Measurements from ENCODE around the gene SLC7A5. TPM values are rescaled to one million over a fixed set of nuclear protein-coding genes. Genes with fewer than 3 reads are reported as not detected.
"Not testable (repeated sequence)": the region's sequence is repeated elsewhere in the genome, so short reads cannot be mapped to it uniquely, and the experiment has no call there.

The SLC7A5 gene
- total and polyA plus RNA-seq, 2 donors = 4.3 to 6.6 TPM

DNA sequence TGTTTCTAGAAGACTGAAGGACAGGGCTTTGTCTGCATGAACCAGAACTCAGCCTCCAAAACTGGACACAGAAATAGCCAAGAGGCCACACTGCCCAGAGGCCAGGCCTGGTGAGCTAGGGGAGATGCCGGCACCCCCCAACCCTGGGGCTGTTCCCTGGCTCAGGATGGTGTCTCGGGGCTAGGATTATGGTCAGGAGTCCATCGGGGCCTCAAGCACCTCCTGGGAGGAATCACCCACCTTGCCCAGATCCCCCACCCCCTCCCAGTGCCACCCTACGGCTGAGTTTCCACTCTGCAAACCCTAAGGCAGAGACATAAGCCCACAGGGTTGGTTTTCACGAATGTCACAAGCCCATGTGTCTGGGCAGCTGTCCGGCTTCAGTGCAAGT is 37.2 kb downstream of the SLC7A5 start:
- Histone ChIP-seq H3K9me3 (ENCODE audit: control insufficient read depth in 2 of 2, insufficient read depth in 1 of 2, low read length in 1 of 2) (no peaks in the 10 kb centered on the region), H3K36me3 (ENCODE audit: control insufficient read depth in 2 of 2, insufficient read depth in 2 of 2, low read length in 1 of 2) (peaks cover 27 to 53% of the 10 kb centered on the region in 2 donors), H3K27ac (ENCODE audit: low read depth in 1 of 2, low read length in 1 of 2) (no peak overlapping the region), H3K4me1 (ENCODE audit: control insufficient read depth in 2 of 2, insufficient read depth in 2 of 2, low read length in 2 of 2) (peaks cover 0 to 3% of the 10 kb centered on the region in 2 donors), H3K4me3 (ENCODE audit: low read length in 2 of 2) (no peak overlapping the region), H3K27me3 (ENCODE audit: control insufficient read depth in 2 of 2, insufficient read depth in 1 of 2, low read length in 1 of 2) (no peaks in the 10 kb centered on the region)
- no peak for DNase-seq (ENCODE audit: low read depth in 6 of 9, low spot score in 9 of 9)
- WGBS = 95% methylated on average over 6 of the region's 6 CpGs

DNA sequence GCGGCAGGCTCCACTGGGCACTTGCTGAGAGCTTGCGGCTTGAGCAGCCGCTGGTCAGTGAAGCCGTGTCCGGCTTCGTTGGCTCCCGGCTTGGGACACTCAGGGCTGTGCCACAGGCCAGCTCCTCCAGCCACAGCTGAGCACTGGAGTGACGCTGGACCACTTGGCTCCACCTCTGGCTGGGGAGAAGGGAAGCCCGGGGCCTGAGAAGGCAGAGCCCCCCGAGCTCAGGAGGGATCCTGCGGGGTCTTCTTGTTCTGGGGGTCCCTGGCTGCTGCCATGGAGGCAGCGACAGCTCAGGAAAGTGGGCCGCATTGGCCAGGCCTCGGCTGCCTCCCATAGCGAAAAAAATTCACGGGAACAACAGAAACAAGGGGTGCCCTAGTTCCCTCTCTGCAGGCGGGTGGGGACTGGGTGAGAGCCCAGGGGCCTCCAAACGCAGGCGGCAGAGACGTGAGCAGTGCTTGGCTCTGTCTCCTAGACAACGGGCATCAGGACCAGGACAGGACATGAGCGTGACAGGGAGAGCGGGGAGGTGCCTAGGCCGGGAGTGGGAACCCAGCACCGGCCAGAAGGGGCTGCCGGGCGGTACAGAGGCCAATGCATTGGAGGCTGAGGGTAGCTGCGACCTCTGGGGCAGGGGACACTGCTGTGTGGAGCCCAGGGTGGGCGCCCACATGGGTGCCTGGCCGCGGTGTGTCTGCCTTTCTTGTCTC is 37.7 kb downstream of the SLC7A5 start:
- Histone ChIP-seq H3K27ac (ENCODE audit: low read depth in 1 of 2, low read length in 1 of 2) (no peak overlapping the region), H3K4me1 (ENCODE audit: control insufficient read depth in 2 of 2, insufficient read depth in 2 of 2, low read length in 2 of 2) (peaks cover 0 to 3% of the 10 kb centered on the region in 2 donors), H3K9me3 (ENCODE audit: control insufficient read depth in 2 of 2, insufficient read depth in 1 of 2, low read length in 1 of 2) (no peaks in the 10 kb centered on the region), H3K27me3 (ENCODE audit: control insufficient read depth in 2 of 2, insufficient read depth in 1 of 2, low read length in 1 of 2) (no peaks in the 10 kb centered on the region), H3K36me3 (ENCODE audit: control insufficient read depth in 2 of 2, insufficient read depth in 2 of 2, low read length in 1 of 2) (peaks cover 25 to 53% of the 10 kb centered on the region in 2 donors), H3K4me3 (ENCODE audit: low read length in 2 of 2) (no peak overlapping the region)
- DNase-seq (ENCODE audit: low read depth in 6 of 9, low spot score in 9 of 9) = no peak
- 96% methylated on average over 31 of the region's 31 CpGs for WGBS

DNA sequence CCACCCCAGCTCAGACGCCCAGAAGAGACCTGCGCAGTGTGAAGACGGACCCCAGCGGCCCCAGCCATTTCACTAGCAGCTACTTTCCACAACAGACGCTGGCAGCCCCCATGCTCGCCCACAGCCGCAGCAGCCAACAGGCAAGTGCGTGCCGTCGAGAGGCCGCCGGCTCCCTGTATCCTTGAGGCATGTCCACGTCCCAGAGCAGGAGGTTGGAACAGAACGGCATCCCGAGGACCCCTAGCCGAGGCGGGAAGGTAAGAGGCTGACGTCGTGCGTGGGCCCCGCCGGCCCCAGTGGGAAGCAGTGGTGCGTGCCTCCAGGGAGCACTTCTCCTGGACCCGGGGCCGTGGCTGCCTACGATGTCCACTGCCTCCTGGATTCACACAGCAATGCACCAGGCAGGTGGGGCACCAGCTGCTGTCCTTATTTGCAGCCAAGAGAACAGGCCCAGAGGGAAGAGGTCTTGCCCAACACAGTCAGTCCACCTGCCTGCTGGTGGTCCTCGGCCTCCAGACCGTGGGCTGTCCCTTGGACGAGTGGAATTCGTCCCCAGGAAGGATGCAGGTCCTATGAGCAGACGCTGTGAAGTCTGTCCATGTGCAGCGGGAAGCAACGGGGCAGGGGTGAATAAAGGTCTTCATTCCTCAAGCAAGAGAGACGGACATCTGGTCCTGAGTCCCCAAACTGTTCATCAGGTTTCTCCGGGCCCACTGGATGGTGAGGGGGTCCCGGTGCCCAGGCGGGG is 38.5 kb downstream of the SLC7A5 start:
- Histone ChIP-seq H3K27me3 (ENCODE audit: control insufficient read depth in 2 of 2, insufficient read depth in 1 of 2, low read length in 1 of 2) (no peaks in the 10 kb centered on the region), H3K4me3 (ENCODE audit: low read length in 2 of 2) (no peak overlapping the region), H3K27ac (ENCODE audit: low read depth in 1 of 2, low read length in 1 of 2) (no peak overlapping the region), H3K4me1 (ENCODE audit: control insufficient read depth in 2 of 2, insufficient read depth in 2 of 2, low read length in 2 of 2) (peaks cover 0 to 3% of the 10 kb centered on the region in 2 donors), H3K9me3 (ENCODE audit: control insufficient read depth in 2 of 2, insufficient read depth in 1 of 2, low read length in 1 of 2) (no peaks in the 10 kb centered on the region), H3K36me3 (ENCODE audit: control insufficient read depth in 2 of 2, insufficient read depth in 2 of 2, low read length in 1 of 2) (peaks cover 18 to 47% of the 10 kb centered on the region in 2 donors)
- no peak for DNase-seq (ENCODE audit: low read depth in 6 of 9, low spot score in 9 of 9)
- 97% methylated on average over 37 of the region's 37 CpGs for WGBS

DNA sequence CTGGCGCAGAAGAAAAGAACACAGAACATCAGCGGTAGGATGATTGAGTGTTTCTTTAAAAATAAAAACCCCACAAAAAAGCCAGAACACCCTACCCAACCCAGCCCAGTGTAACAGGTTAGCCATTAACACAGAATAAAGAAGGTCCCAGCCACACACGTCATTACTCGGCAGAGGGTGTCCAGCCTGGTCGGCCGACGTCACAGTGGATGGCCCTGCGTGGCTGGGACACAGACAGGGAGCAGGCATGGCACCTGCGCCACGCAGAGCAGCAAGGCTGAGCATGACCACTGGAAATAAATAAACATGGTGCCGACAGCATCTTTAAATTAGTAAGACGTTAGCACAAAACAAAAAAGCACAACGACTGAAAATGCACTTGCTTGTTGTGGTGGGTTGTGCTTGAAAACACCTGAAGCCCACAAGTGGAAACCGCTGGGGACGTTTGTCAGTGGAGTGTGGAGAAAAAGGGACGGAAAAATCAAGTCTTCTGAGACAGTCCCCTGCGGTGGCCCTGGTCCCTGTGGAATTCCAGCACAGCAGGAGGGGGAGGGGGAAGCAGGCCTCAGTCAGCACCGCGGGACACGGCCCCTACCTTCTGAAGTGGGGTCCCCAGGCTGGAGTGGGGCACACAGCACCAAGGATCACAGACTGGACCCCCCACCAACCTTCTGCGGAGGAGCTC is 39.2 kb downstream of the SLC7A5 start:
- Histone ChIP-seq H3K27ac (ENCODE audit: low read depth in 1 of 2, low read length in 1 of 2) (no peak overlapping the region), H3K36me3 (ENCODE audit: control insufficient read depth in 2 of 2, insufficient read depth in 2 of 2, low read length in 1 of 2) (peaks cover 18 to 43% of the 10 kb centered on the region in 2 donors), H3K4me1 (ENCODE audit: control insufficient read depth in 2 of 2, insufficient read depth in 2 of 2, low read length in 2 of 2) (peaks cover 0 to 3% of the 10 kb centered on the region in 2 donors), H3K4me3 (ENCODE audit: low read length in 2 of 2) (no peak overlapping the region), H3K9me3 (ENCODE audit: control insufficient read depth in 2 of 2, insufficient read depth in 1 of 2, low read length in 1 of 2) (no peaks in the 10 kb centered on the region), H3K27me3 (ENCODE audit: control insufficient read depth in 2 of 2, insufficient read depth in 1 of 2, low read length in 1 of 2) (no peaks in the 10 kb centered on the region)
- WGBS = 94% methylated on average over 21 of the region's 21 CpGs
- DNase-seq (ENCODE audit: low read depth in 6 of 9, low spot score in 9 of 9) = no peak

DNA sequence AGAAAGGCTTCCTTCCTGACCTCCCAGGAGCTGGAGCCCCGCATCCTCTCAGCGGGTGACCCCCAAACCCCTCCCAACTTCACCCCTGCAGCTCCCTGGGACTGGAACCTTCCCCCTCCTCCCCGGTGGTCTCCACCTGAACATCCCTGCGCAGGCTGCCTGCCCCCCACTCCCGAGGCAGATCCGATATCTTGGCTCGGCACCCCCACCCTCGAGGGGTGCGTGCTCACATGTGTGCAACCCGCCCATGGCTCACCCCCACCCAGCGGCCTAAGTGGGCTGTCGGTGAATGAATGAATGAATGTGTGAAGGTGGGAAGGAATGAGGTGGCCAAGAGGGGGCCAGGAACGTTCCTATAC is 39.7 kb downstream of the SLC7A5 start:
- Histone ChIP-seq H3K36me3 (ENCODE audit: control insufficient read depth in 2 of 2, insufficient read depth in 2 of 2, low read length in 1 of 2) (peaks cover 18 to 40% of the 10 kb centered on the region in 2 donors), H3K27ac (ENCODE audit: low read depth in 1 of 2, low read length in 1 of 2) (no peak overlapping the region), H3K9me3 (ENCODE audit: control insufficient read depth in 2 of 2, insufficient read depth in 1 of 2, low read length in 1 of 2) (no peaks in the 10 kb centered on the region), H3K4me1 (ENCODE audit: control insufficient read depth in 2 of 2, insufficient read depth in 2 of 2, low read length in 2 of 2) (peaks cover 0 to 3% of the 10 kb centered on the region in 2 donors), H3K27me3 (ENCODE audit: control insufficient read depth in 2 of 2, insufficient read depth in 1 of 2, low read length in 1 of 2) (no peaks in the 10 kb centered on the region), H3K4me3 (ENCODE audit: low read length in 2 of 2) (no peak overlapping the region)
- 97% methylated on average over 13 of the region's 13 CpGs for WGBS
- DNase-seq (ENCODE audit: low read depth in 6 of 9, low spot score in 9 of 9) = no peak

DNA sequence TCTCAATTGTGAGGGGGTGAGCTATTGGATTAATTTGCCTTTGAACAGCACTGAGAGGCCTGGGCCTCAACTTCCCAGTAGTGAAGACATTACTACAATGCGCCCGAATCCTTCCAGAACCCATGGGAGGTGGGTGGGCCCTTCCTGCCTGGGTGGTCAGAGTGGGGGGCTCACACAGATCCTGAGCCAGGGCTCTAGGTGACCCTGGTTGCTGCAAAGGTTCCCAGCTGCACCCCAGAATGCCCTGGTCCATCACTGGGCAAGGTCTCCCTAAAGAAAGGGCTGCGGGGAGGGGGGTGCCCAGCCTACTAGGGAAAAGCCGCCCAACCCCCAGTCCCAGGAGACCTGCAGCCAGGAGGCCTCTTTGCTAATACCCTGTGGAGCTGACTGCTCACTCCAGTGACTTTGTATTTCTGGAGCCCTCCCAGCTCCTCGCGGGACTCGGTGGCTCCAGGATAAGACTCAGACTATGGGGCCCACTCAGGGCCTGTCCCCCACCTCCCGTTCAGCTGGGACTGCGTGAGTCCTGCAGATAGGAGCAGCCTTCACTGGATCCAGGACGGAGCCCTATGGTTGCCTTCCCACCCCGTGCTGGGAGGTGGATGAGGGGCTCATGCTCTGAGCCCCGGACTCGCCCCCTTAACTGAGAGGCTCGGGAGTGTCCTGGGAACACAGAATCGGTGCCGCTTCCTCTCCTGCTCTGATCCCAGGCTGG is 40.2 kb downstream of the SLC7A5 start:
- no peak overlapping the region for H3K27ac ChIP-seq (ENCODE audit: low read depth in 1 of 2, low read length in 1 of 2)
- WGBS = 95% methylated on average over 16 of the region's 16 CpGs

DNA sequence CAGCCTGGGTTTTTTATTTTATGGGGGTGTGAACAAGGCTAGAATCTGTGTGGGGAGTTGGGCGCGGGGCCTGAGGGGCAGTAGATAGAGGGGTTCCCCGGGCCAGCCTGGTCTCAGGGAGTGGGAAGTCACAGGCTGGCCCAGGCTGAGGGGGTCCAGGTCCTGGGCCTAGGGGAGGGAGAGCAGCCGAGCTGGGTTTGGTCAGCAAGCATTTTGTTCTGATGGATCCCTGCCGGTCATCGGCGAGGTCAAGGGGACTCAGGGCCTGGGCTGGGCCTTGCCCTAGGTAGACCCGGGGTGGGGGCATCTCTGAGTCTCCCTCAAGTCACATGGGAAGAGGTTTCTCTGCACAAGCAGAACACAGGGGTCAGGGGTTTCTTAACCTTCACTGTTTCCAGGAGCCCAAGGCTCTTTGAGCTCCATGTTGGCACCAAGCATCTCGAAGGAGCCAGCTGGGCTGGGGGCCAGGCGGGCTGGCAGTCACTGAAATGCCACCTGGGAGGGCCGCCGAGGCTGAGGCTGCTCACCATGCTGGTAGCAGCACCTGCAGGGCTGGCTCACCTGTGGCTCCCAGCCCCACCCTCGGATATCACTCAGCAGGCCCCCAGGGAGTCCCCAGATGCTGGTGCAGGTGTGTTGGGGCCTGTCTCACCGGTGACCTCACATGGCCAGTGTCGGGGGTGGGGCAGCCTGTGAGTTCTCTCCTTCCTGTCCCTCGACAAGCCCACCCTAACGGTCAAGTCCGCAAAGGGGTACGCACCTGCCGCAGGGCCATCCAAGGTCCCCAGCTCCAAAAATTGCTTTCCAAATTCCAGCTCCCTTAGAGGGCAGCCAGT is 41.0 kb downstream of the SLC7A5 start:
- 94% methylated on average over 20 of the region's 20 CpGs for WGBS

More for the DNA sequence above, 40.2 kb downstream of the SLC7A5 start:
- no peak overlapping the region for H3K4me3 ChIP-seq (ENCODE audit: low read length in 2 of 2)
- H3K9me3 ChIP-seq (ENCODE audit: control insufficient read depth in 2 of 2, insufficient read depth in 1 of 2, low read length in 1 of 2) = no peaks in the 10 kb centered on the region
- no peaks in the 10 kb centered on the region for H3K27me3 ChIP-seq (ENCODE audit: control insufficient read depth in 2 of 2, insufficient read depth in 1 of 2, low read length in 1 of 2)
- H3K36me3 ChIP-seq (ENCODE audit: control insufficient read depth in 2 of 2, insufficient read depth in 2 of 2, low read length in 1 of 2) = peaks cover 15 to 35% of the 10 kb centered on the region in 2 donors
- no peak for DNase-seq (ENCODE audit: low read depth in 6 of 9, low spot score in 9 of 9)
- peaks cover 0 to 3% of the 10 kb centered on the region in 2 donors for H3K4me1 ChIP-seq (ENCODE audit: control insufficient read depth in 2 of 2, insufficient read depth in 2 of 2, low read length in 2 of 2)

DNA sequence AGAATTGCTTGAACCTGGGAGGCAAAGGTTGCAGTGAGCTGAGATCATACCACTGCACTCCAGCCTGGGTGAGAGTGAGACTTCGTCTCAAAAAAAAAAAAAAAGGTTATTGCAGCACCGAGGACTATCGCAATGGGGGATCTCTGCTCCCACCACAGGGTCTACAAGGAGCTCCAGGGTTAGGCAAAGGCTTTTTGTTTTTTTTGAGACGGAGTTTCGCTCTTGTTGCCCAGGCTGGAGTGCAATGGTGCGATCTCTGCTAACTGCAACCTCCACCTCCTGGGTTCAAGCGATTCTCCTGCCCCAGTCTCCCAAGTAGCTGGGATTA is 41.8 kb downstream of the SLC7A5 start:
- not testable (repeated sequence) for H3K4me1 ChIP-seq (ENCODE audit: control insufficient read depth in 2 of 2, insufficient read depth in 2 of 2, low read length in 2 of 2); H3K9me3 ChIP-seq (ENCODE audit: control insufficient read depth in 2 of 2, insufficient read depth in 1 of 2, low read length in 1 of 2); DNase-seq (ENCODE audit: low read depth in 6 of 9, low spot score in 9 of 9); H3K27me3 ChIP-seq (ENCODE audit: control insufficient read depth in 2 of 2, insufficient read depth in 1 of 2, low read length in 1 of 2); H3K4me3 ChIP-seq (ENCODE audit: low read length in 2 of 2); H3K27ac ChIP-seq (ENCODE audit: low read depth in 1 of 2, low read length in 1 of 2)
- peaks cover 10 to 23% of the 10 kb centered on the region in 2 donors for H3K36me3 ChIP-seq (ENCODE audit: control insufficient read depth in 2 of 2, insufficient read depth in 2 of 2, low read length in 1 of 2)
- 98% methylated on average over 7 of the region's 7 CpGs for WGBS

More for the DNA sequence above, 41.0 kb downstream of the SLC7A5 start:
- Histone ChIP-seq H3K36me3 (ENCODE audit: control insufficient read depth in 2 of 2, insufficient read depth in 2 of 2, low read length in 1 of 2) (peaks cover 14 to 30% of the 10 kb centered on the region in 2 donors), H3K27me3 (ENCODE audit: control insufficient read depth in 2 of 2, insufficient read depth in 1 of 2, low read length in 1 of 2) (no peaks in the 10 kb centered on the region), H3K27ac (ENCODE audit: low read depth in 1 of 2, low read length in 1 of 2) (no peak overlapping the region), H3K4me1 (ENCODE audit: control insufficient read depth in 2 of 2, insufficient read depth in 2 of 2, low read length in 2 of 2) (peaks cover 0 to 3% of the 10 kb centered on the region in 2 donors), H3K4me3 (ENCODE audit: low read length in 2 of 2) (no peak overlapping the region), H3K9me3 (ENCODE audit: control insufficient read depth in 2 of 2, insufficient read depth in 1 of 2, low read length in 1 of 2) (no peaks in the 10 kb centered on the region)
- DNase-seq (ENCODE audit: low read depth in 6 of 9, low spot score in 9 of 9) = no peak

Measured in thymus (tissue), 11 donors.